Esophagus squamous epithelium (tissue), 5 donors: ENCODE results near the gene OLFML3. TPM values are rescaled to one million over a fixed set of nuclear protein-coding genes. Genes with fewer than 3 reads are reported as not detected.
"Not testable (repeated sequence)": the region's sequence is repeated elsewhere in the genome, so short reads cannot be mapped to it uniquely, and the experiment has no call there.

Experiments
- DNase-seq: peaks from one replicate; lab custom pipeline; 2025; lab: John Stamatoyannopoulos, UW
- H3K27ac ChIP-seq, 4 donors: fragments of 200-600 bp; sonication (generic); one replicate each; pipeline ENCODE4 v1.5.1; 2016 to 2019; ENCODE audit warnings: mild to moderate bottlenecking in 1 of 4
- H3K27me3 ChIP-seq, 4 donors: fragments of 200-600 bp; sonication (generic); 1 replicate in 3 of 4; 2 replicates in 1 of 4; pipeline versions ENCODE4 v1.5.1 to v1.6.0; 2017 to 2021; ENCODE audit warnings: antibody characterized with exemption in 1 of 4
- H3K36me3 ChIP-seq, 3 donors: fragments of 200-600 bp; sonication (generic); one replicate each; pipeline ENCODE4 v1.5.1; 2016 to 2019
- H3K4me1 ChIP-seq, 3 donors: fragments of 200-600 bp; sonication (generic); one replicate each; pipeline ENCODE4 v1.5.1; 2017 to 2019
- H3K4me3 ChIP-seq, 4 donors: fragments of 200-600 bp; sonication (generic); 1 replicate in 3 of 4; 2 replicates in 1 of 4; pipeline ENCODE4 v1.5.1; 2016 to 2019; ENCODE audit warnings: mild to moderate bottlenecking in 2 of 4, moderate library complexity in 1 of 4
- H3K9me3 ChIP-seq, 3 donors: fragments of 200-600 bp; sonication (generic); one replicate each; pipeline ENCODE4 v1.5.1; 2016 to 2019
- POLR2A ChIP-seq, 4 donors: fragments of 450-650 bp; IDR thresholded peaks; one replicate each; pipeline ENCODE4 v1.6.1; 2017; ENCODE audit warnings: antibody characterized with exemption in 4 of 4, mild to moderate bottlenecking in 4 of 4, moderate library complexity in 3 of 4
- WGBS, 2 donors: methylation state at CpG; one replicate each; pipeline ENCODE4 v1.1.5; 2018; 5-methylcytosine and 5-hydroxymethylcytosine counted together
- intact Hi-C: fragments of 100-400 bp; cut with DNase I; formaldehyde crosslinking; loops from one replicate; pipeline ENCODE4 v1.15.0; 2022
- total RNA-seq, 4 donors: library from RNA; depleted of rRNA; stranded (reverse); fragments of >200 nt; gene quantifications; one replicate each; pipeline ENCODE4 v1.1.0, GENCODE V29; 2016
- TF ChIP-seq, protein P1 (sequence below), 6 experiments: fragments of 450-650 bp in 4 of 6; fragments of 200-600 bp in 2 of 6; sonication (generic) in 2 of 6; IDR thresholded peaks; one replicate each; pipeline ENCODE4 v1.5.1; 2016 to 2019; ENCODE audit warnings: antibody characterized with exemption in 6 of 6, mild to moderate bottlenecking in 4 of 6, moderate library complexity in 4 of 6
- donor health status: DM: yes; HTN: yes; CAD: no.

Gene OLFML3
- total RNA-seq, 4 donors from 2014 or later: 1.2 to 62.0 (median 9.9) TPM

DNA sequence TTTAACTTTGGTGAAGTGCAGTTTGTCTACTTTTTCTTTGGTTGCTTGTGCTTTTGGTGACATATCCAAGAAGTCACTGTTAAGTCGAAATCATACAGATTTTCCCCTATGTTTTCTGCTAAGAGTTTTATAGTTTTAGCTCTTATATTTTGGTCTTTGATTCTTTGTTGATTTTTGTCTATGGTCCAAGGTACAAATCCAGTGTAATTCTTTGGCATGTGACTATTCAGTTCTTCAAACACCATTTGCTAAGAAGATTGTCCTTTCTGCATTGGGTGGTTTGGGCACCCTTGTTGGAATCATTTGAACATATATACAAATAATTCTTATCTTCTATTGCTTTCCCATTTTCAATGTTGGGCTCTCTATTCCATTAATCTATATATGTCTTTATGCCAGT is 33.9 kb upstream of the OLFML3 start:
- H3K4me1 ChIP-seq: peaks cover 0 to 53% (median 29%) of the 10 kb centered on the region in 3 donors
- no peak overlapping the region for H3K27ac ChIP-seq
- intact Hi-C loops: no loop called here
- no peak overlapping the region for H3K4me3 ChIP-seq
- DNase-seq: no peak
- 94 to 100% methylated on average over 1 of the region's 1 CpG for WGBS, 2 donors
- H3K36me3 ChIP-seq: peaks cover 3 to 49% (median 8%) of the 10 kb centered on the region in 3 donors
- H3K9me3 ChIP-seq: no peaks in the 10 kb centered on the region
- no peaks in the 10 kb centered on the region for H3K27me3 ChIP-seq
- TF ChIP-seq, protein P1, sequence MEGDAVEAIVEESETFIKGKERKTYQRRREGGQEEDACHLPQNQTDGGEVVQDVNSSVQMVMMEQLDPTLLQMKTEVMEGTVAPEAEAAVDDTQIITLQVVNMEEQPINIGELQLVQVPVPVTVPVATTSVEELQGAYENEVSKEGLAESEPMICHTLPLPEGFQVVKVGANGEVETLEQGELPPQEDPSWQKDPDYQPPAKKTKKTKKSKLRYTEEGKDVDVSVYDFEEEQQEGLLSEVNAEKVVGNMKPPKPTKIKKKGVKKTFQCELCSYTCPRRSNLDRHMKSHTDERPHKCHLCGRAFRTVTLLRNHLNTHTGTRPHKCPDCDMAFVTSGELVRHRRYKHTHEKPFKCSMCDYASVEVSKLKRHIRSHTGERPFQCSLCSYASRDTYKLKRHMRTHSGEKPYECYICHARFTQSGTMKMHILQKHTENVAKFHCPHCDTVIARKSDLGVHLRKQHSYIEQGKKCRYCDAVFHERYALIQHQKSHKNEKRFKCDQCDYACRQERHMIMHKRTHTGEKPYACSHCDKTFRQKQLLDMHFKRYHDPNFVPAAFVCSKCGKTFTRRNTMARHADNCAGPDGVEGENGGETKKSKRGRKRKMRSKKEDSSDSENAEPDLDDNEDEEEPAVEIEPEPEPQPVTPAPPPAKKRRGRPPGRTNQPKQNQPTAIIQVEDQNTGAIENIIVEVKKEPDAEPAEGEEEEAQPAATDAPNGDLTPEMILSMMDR (IDR thresholded peaks at IDR 0.05): no peak
- no peak for TF ChIP-seq POLR2A (IDR thresholded peaks at IDR 0.05)

DNA sequence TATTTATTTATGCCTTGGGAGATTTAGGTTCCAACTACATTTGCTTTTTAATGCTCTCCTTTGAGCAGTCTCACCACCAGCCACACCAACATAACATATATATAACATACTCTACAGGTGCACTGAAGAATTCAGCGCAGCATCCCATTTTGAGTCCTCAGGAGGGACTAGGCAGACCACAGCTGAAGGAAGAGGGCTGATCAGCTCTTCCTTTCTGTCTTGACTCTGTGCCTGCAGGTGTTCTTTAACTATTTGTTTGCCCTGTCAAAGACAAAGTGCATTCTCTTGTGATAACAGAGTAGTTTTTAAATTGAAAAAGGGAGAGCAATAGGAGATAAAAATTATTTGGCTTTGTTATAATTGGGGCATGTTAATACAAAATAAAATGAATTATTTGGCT is 33.2 kb upstream of the OLFML3 start:
- Histone ChIP-seq H3K9me3 (no peaks in the 10 kb centered on the region), H3K27me3 (no peaks in the 10 kb centered on the region), H3K27ac (no peak overlapping the region), H3K4me1 (peaks cover 0 to 48% (median 29%) of the 10 kb centered on the region in 3 donors), H3K4me3 (no peak overlapping the region), H3K36me3 (peaks cover 3 to 41% (median 8%) of the 10 kb centered on the region in 3 donors)
- no peak for DNase-seq
- TF ChIP-seq POLR2A (IDR thresholded peaks at IDR 0.05): no peak
- TF ChIP-seq, protein P1 (IDR thresholded peaks at IDR 0.05): no peak
- 69 to 100% methylated on average over 1 of the region's 1 CpG for WGBS, 2 donors
- intact Hi-C loops: no loop called here

DNA sequence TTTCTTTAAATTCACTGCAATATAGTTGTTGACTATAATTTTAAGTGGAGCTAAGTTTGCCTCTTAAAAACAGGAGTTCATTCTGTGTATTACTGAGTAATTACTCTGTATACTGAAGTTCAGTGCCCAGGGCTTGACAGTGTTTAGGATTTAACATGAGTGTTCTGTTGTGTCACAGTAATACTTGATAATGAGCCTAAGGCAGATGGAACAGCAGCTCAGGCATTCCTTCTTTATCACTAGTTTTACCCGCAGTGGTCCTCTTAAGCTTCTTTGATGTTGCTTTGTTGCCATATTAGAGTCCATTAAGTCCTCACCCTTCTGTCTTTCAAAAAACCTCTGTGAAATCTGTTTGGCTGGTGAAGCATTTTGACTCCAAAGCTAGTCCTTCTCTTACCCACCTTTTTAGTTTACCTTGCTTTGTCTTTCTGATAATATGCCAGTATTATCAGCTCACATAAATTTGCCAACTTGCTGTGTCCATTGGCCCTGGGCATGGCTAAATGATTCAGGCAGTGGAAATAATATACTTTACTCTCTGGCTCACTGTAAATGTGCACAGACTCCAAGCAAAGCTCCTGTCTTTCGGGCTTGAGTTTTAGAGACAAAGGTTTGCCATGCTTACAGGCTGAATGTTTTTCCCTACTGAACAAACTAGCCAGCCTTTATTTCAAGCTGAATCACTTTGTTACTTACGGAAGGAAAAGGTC is 32.4 kb upstream of the OLFML3 start:
- TF ChIP-seq, protein P1 (IDR thresholded peaks at IDR 0.05): no peak
- TF ChIP-seq POLR2A (IDR thresholded peaks at IDR 0.05): no peak
- peaks cover 3 to 34% (median 6%) of the 10 kb centered on the region in 3 donors for H3K36me3 ChIP-seq
- peak overlapping the region in 1 of 4 donors; percentile 1 for H3K4me3 ChIP-seq
- peaks cover 0 to 50% (median 29%) of the 10 kb centered on the region in 3 donors for H3K4me1 ChIP-seq
- H3K27ac ChIP-seq: peak overlapping the region; percentile 22 to 62 (median 53)
- no peaks in the 10 kb centered on the region for H3K9me3 ChIP-seq
- 31 to 36% methylated on average over 3 of the region's 3 CpGs for WGBS, 2 donors
- intact Hi-C loops: no loop called here
- DNase-seq: no peak
- no peaks in the 10 kb centered on the region for H3K27me3 ChIP-seq

DNA sequence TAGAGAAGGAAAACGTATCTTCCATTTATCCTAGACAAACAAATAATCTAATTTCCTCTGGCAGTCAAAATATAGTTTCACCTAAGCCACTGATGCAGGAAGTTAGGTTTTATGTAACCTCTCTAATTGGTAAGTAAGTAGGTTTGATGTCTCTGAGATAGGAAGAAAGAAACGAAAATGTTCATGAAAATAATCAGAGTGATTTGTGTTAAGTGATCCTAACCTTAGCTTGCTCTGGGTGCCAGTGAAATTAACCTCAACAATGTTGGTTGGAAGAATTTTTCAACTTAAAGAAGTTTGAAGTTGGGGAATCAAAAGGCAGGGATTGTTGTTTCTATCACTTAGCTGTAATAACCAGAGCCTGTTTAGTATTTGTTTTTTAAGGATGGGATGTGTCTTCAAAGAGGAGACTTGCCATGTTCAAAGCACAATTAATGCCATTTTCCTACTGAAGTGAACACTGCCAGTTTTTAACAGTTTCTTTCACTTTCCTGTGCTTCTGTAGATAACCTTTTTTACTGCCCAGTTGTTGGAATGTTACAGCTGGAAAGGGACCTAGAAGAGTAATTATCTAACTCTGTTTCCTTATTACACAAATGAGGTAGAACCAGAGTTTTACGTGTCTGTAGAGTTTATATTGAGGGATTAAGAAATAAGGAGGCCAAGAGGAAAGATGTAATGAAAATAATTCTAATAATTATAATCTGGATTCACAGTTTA is 31.7 kb upstream of the OLFML3 start:
- no peak for DNase-seq
- Histone ChIP-seq H3K27ac (peak overlapping the region; percentile 22 to 62 (median 53)), H3K27me3 (no peaks in the 10 kb centered on the region), H3K4me1 (peaks cover 0 to 57% (median 29%) of the 10 kb centered on the region in 3 donors), H3K36me3 (peaks cover 0 to 27% (median 0%) of the 10 kb centered on the region in 3 donors), H3K4me3 (peak overlapping the region in 1 of 4 donors; percentile 1), H3K9me3 (no peaks in the 10 kb centered on the region)
- no peak for TF ChIP-seq POLR2A (IDR thresholded peaks at IDR 0.05)
- TF ChIP-seq, protein P1 (IDR thresholded peaks at IDR 0.05): no peak
- intact Hi-C loops: no loop called here
- 19 to 23% methylated on average over 3 of the region's 3 CpGs for WGBS, 2 donors

DNA sequence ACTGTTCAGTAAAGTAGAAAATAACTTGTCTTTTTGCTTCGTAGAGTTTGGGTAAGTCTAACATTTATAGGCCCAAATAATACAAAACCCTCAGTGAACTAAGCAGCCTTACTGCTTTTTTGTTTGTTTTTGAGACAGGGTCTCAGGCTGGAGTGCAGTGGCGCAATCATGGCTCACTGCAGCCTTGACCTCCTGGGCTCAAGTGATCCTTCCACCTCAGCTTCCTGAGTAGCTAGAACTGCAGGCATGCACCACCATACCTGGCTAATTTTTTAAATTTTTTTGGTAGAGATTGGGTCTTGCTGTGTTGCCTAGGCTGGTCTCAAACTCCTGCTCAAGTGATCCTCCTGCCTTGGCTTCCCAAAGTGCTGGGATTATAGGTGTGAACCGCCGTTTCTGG is 31.1 kb upstream of the OLFML3 start:
- H3K9me3 ChIP-seq, intact Hi-C loops, H3K4me3 ChIP-seq, H3K27me3 ChIP-seq, DNase-seq: not testable (repeated sequence)
- WGBS, 2 donors: 69 to 73% methylated on average over 4 of the region's 4 CpGs
- H3K36me3 ChIP-seq: peaks cover 0 to 21% (median 0%) of the 10 kb centered on the region in 3 donors
- H3K4me1 ChIP-seq: peaks cover 0 to 57% (median 29%) of the 10 kb centered on the region in 3 donors
- peak overlapping the region; percentile 22 to 62 (median 53) for H3K27ac ChIP-seq
